ENCODE measurements around the gene LCN2. TPM values are rescaled to one million over a fixed set of nuclear protein-coding genes. Genes with fewer than 3 reads are reported as not detected.

LCN2 gene
- total RNA-seq, 3 donors from 2014 or later: 16.8 to 456 (median 20.5) TPM

GRCh38 chr9:128121466-128121810, 27.8 kb upstream of the LCN2 start:
- H3K36me3 ChIP-seq (ENCODE audit: low read depth): no peaks in the 10 kb centered on the region
- TF ChIP-seq CTCF (IDR thresholded peaks at IDR 0.05): no peak
- H3K9me3 ChIP-seq: no peaks in the 10 kb centered on the region
- intact Hi-C loops (cut with DNase I, micrococcal nuclease): no loop called here
- H3K4me1 ChIP-seq (ENCODE audit: low read depth): peaks cover 33% of the 10 kb centered on the region
- H3K4me3 ChIP-seq: no peak overlapping the region
- DNase-seq: no peak
- ATAC-seq: no peak

- intact Hi-C loops (cut with DNase I, micrococcal nuclease): no loop called here
- peak in 2 of 3 donors; percentile 24 to 52 for DNase-seq
These were observed 27.1 kb upstream of the LCN2 start for GRCh38 chr9:128121924-128122808.

GRCh38 chr9:128122809-128123175, 26.5 kb upstream of the LCN2 start:
- TF ChIP-seq CTCF (IDR thresholded peaks at IDR 0.05): no peak
- ATAC-seq (no peak), DNase-seq (peak in 1 of 3 donors; percentile 28)
- intact Hi-C loops (cut with DNase I, micrococcal nuclease): no loop called here
- Histone ChIP-seq H3K4me1 (ENCODE audit: low read depth) (peaks cover 25% of the 10 kb centered on the region), H3K4me3 (no peak overlapping the region), H3K36me3 (ENCODE audit: low read depth) (no peaks in the 10 kb centered on the region), H3K9me3 (no peaks in the 10 kb centered on the region)

More at GRCh38 chr9:128121924-128122808, 27.1 kb upstream of the LCN2 start:
- H3K4me1 ChIP-seq (ENCODE audit: low read depth): peaks cover 29% of the 10 kb centered on the region
- no peak overlapping the region for H3K4me3 ChIP-seq
- TF ChIP-seq CTCF (IDR thresholded peaks at IDR 0.05): no peak
- ATAC-seq: no peak
- H3K9me3 ChIP-seq: no peaks in the 10 kb centered on the region
- no peaks in the 10 kb centered on the region for H3K36me3 ChIP-seq (ENCODE audit: low read depth)

- intact Hi-C loops (cut with DNase I, micrococcal nuclease): no loop called here
- TF ChIP-seq CTCF (IDR thresholded peaks at IDR 0.05): no peak
- H3K4me1 ChIP-seq (ENCODE audit: low read depth): peaks cover 22% of the 10 kb centered on the region
- DNase-seq (peak in 2 of 3 donors; percentile 24 to 52), ATAC-seq (no peak)
- H3K36me3 ChIP-seq (ENCODE audit: low read depth): no peaks in the 10 kb centered on the region
- no peak overlapping the region for H3K4me3 ChIP-seq
- no peaks in the 10 kb centered on the region for H3K9me3 ChIP-seq
These were observed 25.7 kb upstream of the LCN2 start for GRCh38 chr9:128123451-128124080.

- TF ChIP-seq CTCF (IDR thresholded peaks at IDR 0.05): no peak
- Histone ChIP-seq H3K4me3 (no peak overlapping the region), H3K36me3 (ENCODE audit: low read depth) (no peaks in the 10 kb centered on the region), H3K4me1 (ENCODE audit: low read depth) (peaks cover 29% of the 10 kb centered on the region), H3K9me3 (no peaks in the 10 kb centered on the region)
- DNase-seq (peak in 2 of 3 donors; percentile 23 to 42), ATAC-seq (no peak)
- intact Hi-C loops (cut with DNase I, micrococcal nuclease): no loop called here
These were observed 24.8 kb upstream of the LCN2 start for GRCh38 chr9:128124451-128124850.
